Stimulated activated naive CD8-positive, alpha-beta T cell treated with anti-CD3 and anti-CD28 coated beads, Interleukin-15, amount 100 ng/mL, for 72 hours (primary cell): ENCODE data around the gene RABEP1.

Experiments
- ATAC-seq: fragments of 150-1000 bp; cut with Tn5 transposase; 2 replicates; pipeline ENCODE4 v1.10.0; 2021; ENCODE audit warnings: mild to moderate bottlenecking, moderate library complexity
- DNase-seq, 2 donors: peaks; one replicate each; pipeline ENCODE4 v3.0.0; 2021 to 2022
- H3K27ac Mint-ChIP-seq, 2 donors: one replicate each; pipeline ENCODE4 v1.8.0; 2022; ENCODE audit warnings: mild to moderate bottlenecking in 2 of 2, mixed read lengths in 2 of 2, moderate library complexity in 2 of 2
- H3K27me3 Mint-ChIP-seq: one replicate; pipeline ENCODE4 v1.8.0; 2022; ENCODE audit warnings: mixed read lengths
- H3K4me1 Mint-ChIP-seq: one replicate; pipeline ENCODE4 v1.8.0; 2022; ENCODE audit warnings: mild to moderate bottlenecking, mixed read lengths
- H3K4me3 Mint-ChIP-seq, 2 donors: one replicate each; pipeline ENCODE4 v1.8.0; 2022; ENCODE audit warnings: mild to moderate bottlenecking in 2 of 2, mixed read lengths in 2 of 2, moderate library complexity in 1 of 2
- H3K9me3 Mint-ChIP-seq, 2 donors: one replicate each; pipeline ENCODE4 v1.8.0; 2022; ENCODE audit warnings: mixed read lengths in 2 of 2

RABEP1 gene

DNA sequence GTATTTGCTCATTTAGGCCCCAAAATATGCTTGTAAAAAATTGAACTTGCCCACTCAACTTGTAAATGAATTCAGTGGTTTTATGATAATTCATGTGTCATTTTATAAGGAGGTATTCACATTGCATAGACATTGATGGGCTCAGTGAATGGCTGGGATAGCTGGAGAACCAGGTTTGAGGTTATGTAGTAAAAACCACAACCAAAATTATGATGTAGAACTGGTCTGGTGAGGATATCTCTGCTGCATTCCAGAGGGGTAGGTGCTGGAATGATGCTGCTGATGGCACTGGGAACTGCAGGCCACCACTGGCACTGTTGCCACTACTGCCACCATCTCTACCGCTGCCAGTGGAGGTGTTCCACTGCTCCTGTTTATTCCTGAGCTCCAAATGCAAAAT lies 21.5 kb upstream of the RABEP1 start:
- DNase-seq (no peak), ATAC-seq (no peak)
- H3K27ac Mint-ChIP-seq, result no peak overlapping the region
- H3K4me3 Mint-ChIP-seq, result no peak overlapping the region
- no peaks in the 10 kb centered on the region for H3K9me3 Mint-ChIP-seq
- H3K27me3 Mint-ChIP-seq, result no peaks in the 10 kb centered on the region
- H3K4me1 Mint-ChIP-seq, result no peaks in the 10 kb centered on the region

- Mint-ChIP-seq H3K4me3 (no peak overlapping the region), H3K4me1 (no peaks in the 10 kb centered on the region), H3K27ac (peak overlapping the region in 1 of 2 donors; percentile 30), H3K27me3 (no peaks in the 10 kb centered on the region), H3K9me3 (no peaks in the 10 kb centered on the region)
- ATAC-seq (no peak), DNase-seq (no peak)
Measured at GRCh38 chr17:5262416-5262991, 19.6 kb upstream of the RABEP1 start.

DNA sequence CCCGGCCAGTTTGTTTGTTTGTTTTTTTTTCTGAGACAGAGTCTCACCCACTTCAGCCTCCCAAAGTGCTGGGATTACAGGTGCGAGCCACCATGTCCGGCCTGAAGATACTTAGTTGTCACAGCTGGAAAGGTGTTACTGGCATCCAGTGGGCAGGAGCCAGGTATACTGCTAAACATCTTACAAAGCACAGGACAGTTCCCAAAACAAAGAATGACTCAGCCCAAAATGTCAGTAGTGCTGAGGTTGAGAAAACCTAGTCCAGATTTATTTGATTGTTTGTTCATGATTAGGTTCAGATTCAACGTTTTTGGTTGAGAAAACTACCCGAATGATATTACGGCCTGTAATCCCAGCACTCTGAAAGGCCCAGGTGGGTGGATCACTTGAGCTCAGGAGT lies 18.6 kb upstream of the RABEP1 start:
- DNase-seq, result no peak
- Mint-ChIP-seq H3K9me3 (no peaks in the 10 kb centered on the region), H3K27me3 (no peaks in the 10 kb centered on the region), H3K4me1 (no peaks in the 10 kb centered on the region), H3K27ac (no peak overlapping the region), H3K4me3 (no peak overlapping the region)
- no peak for ATAC-seq

DNA sequence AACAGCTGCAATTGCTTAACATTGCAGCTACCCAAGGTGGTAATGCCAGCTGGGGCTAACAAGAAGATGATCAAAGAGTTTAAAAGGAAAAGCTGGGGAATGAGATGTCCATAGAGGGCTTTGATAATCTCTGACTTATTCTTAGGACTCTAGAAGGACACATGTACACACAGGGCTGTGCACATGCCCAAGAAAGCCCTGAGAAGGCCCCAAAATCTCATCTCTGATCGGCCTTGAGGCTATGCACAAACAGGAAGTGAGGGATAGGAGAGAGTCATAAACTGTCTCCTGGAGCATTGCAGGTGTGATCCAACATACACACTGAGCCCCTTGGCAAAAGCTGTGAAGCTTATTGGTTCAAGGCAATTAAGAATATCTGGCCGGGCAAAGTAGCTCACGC lies 17.2 kb upstream of the RABEP1 start:
- Mint-ChIP-seq H3K9me3 (no peaks in the 10 kb centered on the region), H3K27ac (no peak overlapping the region), H3K4me3 (no peak overlapping the region), H3K27me3 (no peaks in the 10 kb centered on the region), H3K4me1 (no peaks in the 10 kb centered on the region)
- ATAC-seq (no peak), DNase-seq (no peak)

DNA sequence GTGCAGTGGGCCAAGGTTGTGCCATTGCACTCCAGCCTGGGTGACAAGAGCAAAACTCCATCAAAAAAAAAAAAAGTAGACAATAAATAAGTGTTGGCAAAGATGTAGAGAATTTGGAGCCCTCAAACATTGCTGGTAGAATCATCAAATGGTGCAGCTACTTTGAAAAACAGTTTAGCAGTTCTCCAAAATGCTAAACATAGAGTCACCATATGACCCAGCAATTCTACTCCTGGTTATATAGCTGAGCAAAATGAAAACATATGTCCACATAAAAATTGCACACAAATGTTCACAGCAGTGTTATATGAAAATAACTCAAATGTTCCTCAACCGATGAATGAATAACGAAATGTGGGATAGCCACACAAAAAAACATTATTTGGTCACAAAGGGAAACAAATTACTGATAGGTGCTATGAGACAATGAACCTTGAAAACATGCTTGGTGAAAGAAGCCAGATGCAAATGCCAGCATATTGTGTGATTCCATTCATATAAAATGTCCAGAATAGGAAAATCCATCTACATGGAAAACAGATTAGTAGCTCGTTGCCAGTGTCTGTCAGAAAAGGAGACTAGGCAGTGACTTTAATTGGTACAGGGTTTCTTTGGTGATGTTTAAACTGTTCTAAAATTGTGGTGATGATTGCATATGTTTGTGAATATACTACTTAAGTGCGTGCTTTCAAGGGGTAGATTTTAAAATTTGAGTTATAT lies 12.7 kb upstream of the RABEP1 start:
- Mint-ChIP-seq H3K9me3 (no peaks in the 10 kb centered on the region), H3K4me1 (peaks cover 7% of the 10 kb centered on the region), H3K4me3 (no peak overlapping the region), H3K27ac (no peak overlapping the region), H3K27me3 (no peaks in the 10 kb centered on the region)
- no peak for DNase-seq
- no peak for ATAC-seq

- peak; percentile 80 for ATAC-seq
- peaks cover 7% of the 10 kb centered on the region for H3K4me1 Mint-ChIP-seq
Measured at GRCh38 chr17:5272322-5272721, 9.8 kb upstream of the RABEP1 start.

DNA sequence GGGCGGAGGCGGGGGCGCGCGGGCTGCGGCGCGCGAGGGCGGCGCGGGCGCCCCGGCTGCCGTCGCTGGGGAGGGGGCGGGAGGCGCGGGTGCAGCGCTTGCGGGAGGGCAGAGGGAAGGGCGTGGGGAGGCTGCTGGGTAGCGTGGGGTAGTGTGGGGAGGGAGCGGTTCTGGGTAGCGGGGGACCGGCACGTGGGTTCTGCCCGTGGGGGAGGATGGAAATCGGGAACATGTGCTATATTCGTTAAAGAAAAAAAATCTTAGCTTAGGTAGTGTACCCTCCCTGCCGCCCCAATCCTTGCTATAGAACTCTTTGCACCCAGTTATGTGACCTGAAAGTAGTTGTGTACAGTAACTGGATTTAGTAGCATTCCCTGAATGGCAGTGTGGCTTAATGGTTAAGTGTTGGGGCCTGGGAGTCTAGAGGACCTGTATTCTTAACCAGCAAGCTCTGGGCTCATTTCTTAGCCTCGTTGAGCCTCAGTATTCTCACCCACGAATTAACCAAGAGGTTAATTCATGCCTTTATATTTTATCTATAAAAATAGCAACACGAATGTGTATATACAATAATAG lies 646 bp downstream of the RABEP1 start:
- DNase-seq, result no peak
- peak; percentile 68 for ATAC-seq
- H3K27me3 Mint-ChIP-seq, result no peaks in the 10 kb centered on the region
- peak overlapping the region; percentile 93 to 96 for H3K27ac Mint-ChIP-seq
- H3K4me3 Mint-ChIP-seq, result peak overlapping the region; percentile 90
- H3K4me1 Mint-ChIP-seq, result peaks cover 40% of the 10 kb centered on the region
- H3K9me3 Mint-ChIP-seq, result no peaks in the 10 kb centered on the region

More at GRCh38 chr17:5272322-5272721, 9.8 kb upstream of the RABEP1 start:
- Mint-ChIP-seq H3K27me3 (no peaks in the 10 kb centered on the region), H3K27ac (no peak overlapping the region), H3K4me3 (no peak overlapping the region), H3K9me3 (no peaks in the 10 kb centered on the region)
- peak in 1 of 2 donors; percentile 35 for DNase-seq

GRCh38 chr17:5283571-5284315 lies 1.7 kb downstream of the RABEP1 start:
- Mint-ChIP-seq H3K9me3 (no peaks in the 10 kb centered on the region), H3K27me3 (no peaks in the 10 kb centered on the region), H3K27ac (peak overlapping the region in 1 of 2 donors; percentile 55), H3K4me3 (peak overlapping the region; percentile 90), H3K4me1 (peaks cover 50% of the 10 kb centered on the region)
- DNase-seq (no peak), ATAC-seq (no peak)

GRCh38 chr17:5284681-5285080 lies 2.6 kb downstream of the RABEP1 start:
- Mint-ChIP-seq H3K9me3 (no peaks in the 10 kb centered on the region), H3K27me3 (no peaks in the 10 kb centered on the region), H3K4me1 (peaks cover 56% of the 10 kb centered on the region), H3K4me3 (peak overlapping the region; percentile 90), H3K27ac (no peak overlapping the region)
- DNase-seq, result no peak
- no peak for ATAC-seq

DNA sequence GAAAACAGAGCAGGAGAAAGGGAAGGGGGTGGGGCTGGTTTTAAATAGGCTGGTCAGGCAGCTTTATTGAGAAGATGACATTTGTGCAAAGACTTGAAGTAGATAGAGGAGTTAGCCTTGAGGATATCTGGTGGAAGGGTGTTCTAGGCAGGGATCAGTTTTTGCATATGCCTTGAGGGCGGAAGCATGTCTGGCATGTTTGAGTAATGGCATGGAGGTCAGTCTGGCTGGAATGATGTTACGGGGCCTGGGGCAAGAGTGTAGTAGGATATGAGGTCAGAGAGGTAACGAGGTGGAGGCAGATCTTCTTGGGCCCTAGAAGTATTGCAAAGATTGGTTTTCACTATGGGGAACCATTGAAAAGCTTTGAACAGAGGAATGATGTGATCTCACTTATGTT lies 4.8 kb downstream of the RABEP1 start:
- no peaks in the 10 kb centered on the region for H3K9me3 Mint-ChIP-seq
- no peak overlapping the region for H3K27ac Mint-ChIP-seq
- DNase-seq (no peak), ATAC-seq (no peak)
- H3K4me1 Mint-ChIP-seq, result peaks cover 61% of the 10 kb centered on the region
- no peak overlapping the region for H3K4me3 Mint-ChIP-seq
- H3K27me3 Mint-ChIP-seq, result no peaks in the 10 kb centered on the region

DNA sequence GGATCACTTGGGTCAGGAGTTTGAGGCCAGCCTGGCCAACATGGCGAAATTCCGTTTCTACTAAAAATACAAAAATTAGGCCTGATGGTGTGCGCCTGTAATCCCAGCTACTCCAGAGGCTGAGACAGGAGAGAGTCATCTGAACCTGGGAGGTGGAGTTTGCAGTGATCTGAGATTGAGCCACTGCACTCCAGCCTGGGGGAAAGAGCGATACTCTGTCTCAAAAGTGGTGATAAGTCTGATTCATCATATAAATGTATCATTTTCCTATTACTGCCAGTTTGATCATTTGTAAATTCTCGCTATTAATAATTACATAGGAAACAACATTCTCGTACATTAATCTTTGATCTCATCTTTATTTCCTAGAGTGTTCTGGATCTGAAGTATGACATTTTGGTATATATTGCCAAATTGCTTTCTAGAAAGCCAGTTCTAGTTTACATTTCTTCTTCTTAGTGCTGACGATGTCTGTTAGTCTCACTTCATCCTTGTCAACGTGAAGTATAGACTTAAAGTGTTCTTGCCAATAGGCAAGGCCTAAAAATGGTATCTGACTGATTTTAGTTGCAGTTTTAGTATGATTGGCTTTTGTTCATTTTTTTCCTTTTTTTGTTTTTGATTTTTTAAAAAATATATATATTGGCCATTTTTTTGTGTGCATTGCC lies 9.7 kb downstream of the RABEP1 start:
- Mint-ChIP-seq H3K4me3 (no peak overlapping the region), H3K27ac (no peak overlapping the region), H3K4me1 (peaks cover 29% of the 10 kb centered on the region), H3K9me3 (no peaks in the 10 kb centered on the region), H3K27me3 (no peaks in the 10 kb centered on the region)
- DNase-seq, result no peak
- no peak for ATAC-seq

GRCh38 chr17:5297245-5297644 lies 15.2 kb downstream of the RABEP1 start:
- peak; percentile 60 for ATAC-seq
- no peak for DNase-seq
- peak overlapping the region in 1 of 2 donors; percentile 27 for H3K27ac Mint-ChIP-seq
- no peaks in the 10 kb centered on the region for H3K27me3 Mint-ChIP-seq
- H3K4me3 Mint-ChIP-seq, result no peak overlapping the region
- H3K4me1 Mint-ChIP-seq, result peaks cover 22% of the 10 kb centered on the region
- H3K9me3 Mint-ChIP-seq, result no peaks in the 10 kb centered on the region

DNA sequence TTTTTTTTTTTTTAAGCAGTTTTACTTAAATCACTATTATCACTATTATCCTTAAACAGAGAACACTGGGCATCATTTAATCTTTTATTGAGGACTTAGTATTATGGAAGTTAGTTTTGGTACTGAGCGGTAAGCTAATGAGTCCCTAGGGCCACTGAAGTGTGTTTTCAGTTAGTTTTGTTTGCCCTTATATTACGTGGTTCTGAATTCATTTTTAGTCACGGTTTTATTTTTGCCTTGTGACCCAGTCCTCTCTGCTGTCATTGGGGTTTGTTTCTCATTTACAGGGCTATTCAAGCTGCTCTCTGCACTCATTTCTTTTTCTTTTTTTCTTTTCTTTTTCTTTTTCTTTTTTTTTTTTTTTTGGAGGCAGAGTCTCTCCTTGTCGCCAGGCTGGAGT lies 17.3 kb downstream of the RABEP1 start:
- no peak for DNase-seq
- H3K4me3 Mint-ChIP-seq, result no peak overlapping the region
- peaks cover 30% of the 10 kb centered on the region for H3K4me1 Mint-ChIP-seq
- no peaks in the 10 kb centered on the region for H3K27me3 Mint-ChIP-seq
- no peaks in the 10 kb centered on the region for H3K9me3 Mint-ChIP-seq
- ATAC-seq, result no peak
- H3K27ac Mint-ChIP-seq, result no peak overlapping the region

DNA sequence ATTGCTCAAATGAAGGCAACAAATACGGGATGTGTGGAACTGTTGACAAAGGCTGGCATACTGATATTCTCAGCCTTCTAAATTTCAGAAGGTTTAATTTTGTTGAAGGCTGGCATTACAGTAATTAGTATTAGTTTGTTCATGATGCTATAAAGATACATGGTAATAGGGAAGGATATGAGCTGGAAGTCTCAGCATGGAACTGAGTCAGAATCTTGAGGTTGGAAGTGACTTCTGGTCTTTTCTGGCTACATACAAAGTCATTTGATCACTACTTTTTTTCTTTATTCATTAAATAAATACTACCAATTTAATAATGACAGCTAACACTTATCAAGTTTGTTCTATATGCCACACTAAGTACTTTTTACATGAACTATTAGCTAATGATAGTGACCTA lies 22.6 kb downstream of the RABEP1 start:
- Mint-ChIP-seq H3K4me3 (no peak overlapping the region), H3K27ac (peak overlapping the region; percentile 36 to 69), H3K9me3 (no peaks in the 10 kb centered on the region), H3K27me3 (no peaks in the 10 kb centered on the region), H3K4me1 (peaks cover 60% of the 10 kb centered on the region)
- DNase-seq (no peak), ATAC-seq (no peak)

DNA sequence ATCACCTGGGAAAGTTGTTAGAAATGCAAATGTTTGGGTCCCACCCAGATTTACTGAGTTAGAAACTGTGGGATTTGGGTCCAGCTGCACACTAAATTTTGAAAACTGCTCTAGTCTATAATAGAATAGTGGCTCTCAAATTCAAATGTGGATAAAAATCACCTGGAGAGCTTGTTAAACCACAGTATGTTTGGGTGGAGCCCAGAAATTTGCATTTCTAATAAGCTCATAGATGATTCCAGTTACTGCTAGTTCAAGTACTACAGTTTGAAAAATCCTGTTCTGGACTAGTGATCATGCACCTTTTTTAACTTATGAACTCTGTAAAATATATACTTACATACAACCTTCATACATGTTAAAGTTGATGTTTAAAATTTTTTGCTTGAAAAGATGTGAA lies 27.8 kb downstream of the RABEP1 start:
- Mint-ChIP-seq H3K4me3 (no peak overlapping the region), H3K4me1 (peaks cover 34% of the 10 kb centered on the region), H3K27me3 (no peaks in the 10 kb centered on the region), H3K27ac (no peak overlapping the region), H3K9me3 (peaks cover 0 to under 1% of the 10 kb centered on the region in 2 donors)
- DNase-seq, result no peak
- ATAC-seq, result no peak
